ENCODE measurements around the gene PRKG1.

GRCh38 chr10:52197098-52197497 is 1122.8 kb downstream of the PRKG1 start:
- TF ChIP-seq POLR2AphosphoS5 (IDR thresholded peaks at IDR 0.05; ENCODE audit: low read depth, low read length) (no peak), TAF1 (IDR thresholded peaks at IDR 0.05; ENCODE audit: borderline replicate concordance, insufficient read depth, low read length) (no peak), REST (IDR thresholded peaks at IDR 0.05; ENCODE audit: insufficient read depth in 1 of 2, low read depth in 2 of 2, low read length in 2 of 2) (no peak), SIN3A (IDR thresholded peaks at IDR 0.05; ENCODE audit: borderline replicate concordance, insufficient read depth, low read length) (no peak)
